GM13977 (cell line): ENCODE data around the gene BTC.
"Not testable (repeated sequence)": the region's sequence is repeated elsewhere in the genome, so short reads cannot be mapped to it uniquely, and the experiment has no call there.

Experiments
- DNase-seq: peaks from one replicate; pipeline ENCODE4 v3.0.0; 2012; ENCODE audit warnings: low spot score
- CTCF ChIP-seq: IDR thresholded peaks from 2 replicates; pipeline ENCODE4 v1.5.1; 2012; ENCODE audit warnings: mild to moderate bottlenecking, control low read depth; ENCODE audit not compliant: insufficient read depth; ENCODE audit errors: extremely low read depth, missing control alignments
- in situ Hi-C: fragments of 300-500 bp; cut with MboI; formaldehyde crosslinking; loops from one replicate; pipeline ENCODE4 v1.12.0; 2022; ENCODE audit warnings: low sequenced_read_pairs, low pct_unique_long_range_greater_than_20kb, mixed read lengths, inconsistent platforms; ENCODE audit not compliant: unreplicated experiment

Gene BTC

GRCh38 chr4:74821541-74821940 lies 27.2 kb upstream of the BTC start:
- no peak for DNase-seq
- no peak for TF ChIP-seq CTCF
- in situ Hi-C loops, result no loop called here

- no peak for TF ChIP-seq CTCF
- no peak for DNase-seq
- in situ Hi-C loops, result no loop called here
Observed at GRCh38 chr4:74814052-74814451, 19.7 kb upstream of the BTC start.

GRCh38 chr4:74812056-74812455 lies 17.7 kb upstream of the BTC start:
- in situ Hi-C loops, result not testable (repeated sequence)

GRCh38 chr4:74805601-74806000 lies 11.3 kb upstream of the BTC start:
- TF ChIP-seq CTCF, result no peak
- no peak for DNase-seq
- in situ Hi-C loops, result no loop called here

More at GRCh38 chr4:74812056-74812455, 17.7 kb upstream of the BTC start:
- DNase-seq, result not testable (repeated sequence)

GRCh38 chr4:74800310-74800709 lies 6.0 kb upstream of the BTC start:
- no peak for TF ChIP-seq CTCF
- DNase-seq, result no peak

GRCh38 chr4:74796631-74797030 lies 2.3 kb upstream of the BTC start:
- no peak for DNase-seq
- in situ Hi-C loops, result no loop called here
- TF ChIP-seq CTCF, result no peak

More at GRCh38 chr4:74800310-74800709, 6.0 kb upstream of the BTC start:
- in situ Hi-C loops, result no loop called here

- no peak for TF ChIP-seq CTCF
- peak; percentile 19 for DNase-seq
- in situ Hi-C loops, result no loop called here
Observed at GRCh38 chr4:74793757-74794381, 454 bp downstream of the BTC start.
